Globus pallidus (tissue), 1 donor: Measurements from ENCODE around the gene ETFB.

Experiments used
- DNase-seq: peaks from one replicate; pipeline ENCODE4 v3.0.0-alpha.2; 2015; ENCODE audit warnings: low spot score

Gene ETFB

DNA sequence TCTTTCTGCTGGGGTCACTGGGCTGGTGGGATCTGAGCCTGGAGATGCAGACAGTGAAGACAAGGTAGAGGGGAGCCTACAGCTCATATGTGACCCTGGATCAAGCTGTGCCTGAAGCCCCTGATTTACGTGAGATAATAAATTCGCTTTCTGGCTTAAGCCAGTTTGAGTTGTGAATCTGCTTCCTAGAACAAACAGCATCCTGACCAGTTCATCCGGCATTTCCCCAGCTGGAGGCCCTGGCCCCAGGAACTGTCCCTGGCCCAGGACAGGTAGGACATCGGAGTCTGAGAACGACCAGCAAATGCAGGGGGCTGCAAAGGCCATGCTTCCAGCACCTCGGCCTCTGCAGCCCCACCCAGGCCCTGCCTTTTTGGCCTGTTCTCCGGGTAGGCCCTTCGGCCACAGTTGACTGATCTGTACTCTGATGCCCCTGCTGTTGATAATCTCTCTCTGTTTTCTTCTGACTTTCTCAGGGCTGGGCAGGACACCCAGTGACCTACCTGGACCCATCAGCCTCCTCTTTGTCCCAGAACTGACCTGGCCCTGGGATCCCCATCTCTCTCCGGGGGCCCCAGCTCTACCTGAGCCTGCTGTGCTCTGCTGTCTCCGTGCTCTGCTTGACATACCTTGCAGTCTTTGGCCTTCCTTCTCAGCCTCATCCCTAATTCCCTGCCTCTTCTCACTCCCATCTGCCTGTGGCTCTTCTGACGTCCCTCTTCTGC is 14.8 kb downstream of the ETFB start:
- DNase-seq, result no peak

DNA sequence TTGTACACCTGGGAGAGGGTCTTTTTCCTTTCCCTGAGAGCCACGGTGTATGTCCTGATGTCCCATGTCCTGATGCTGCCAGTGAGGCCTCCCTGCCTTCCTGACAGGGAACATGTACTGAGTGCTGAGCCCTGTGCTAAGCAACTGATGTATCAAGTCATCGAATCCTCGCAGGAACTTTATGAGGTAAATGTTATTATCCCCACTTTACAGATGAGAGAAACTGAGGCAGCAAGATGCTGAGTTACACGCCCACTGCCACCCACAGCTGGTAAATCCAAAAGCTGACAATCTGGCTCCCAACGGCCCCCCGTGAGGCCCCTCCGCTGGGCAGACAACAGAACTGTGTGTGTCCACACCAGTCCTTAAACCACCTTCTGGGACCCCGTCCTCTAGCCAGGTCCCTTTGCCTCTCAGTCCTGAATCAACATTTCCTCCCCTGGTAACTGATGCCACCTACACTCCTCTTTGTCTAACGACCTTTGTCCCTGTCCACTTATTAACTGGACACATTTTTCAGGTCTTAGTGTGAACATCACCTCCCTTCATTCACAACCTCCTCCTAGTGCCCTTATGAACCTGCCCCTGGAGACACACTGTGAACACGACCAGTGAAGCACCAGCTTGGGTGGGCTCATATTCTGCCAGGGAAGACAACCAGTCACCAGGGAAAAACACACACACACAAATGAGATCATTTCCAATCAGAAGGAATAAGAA is 18.8 kb downstream of the ETFB start:
- no peak for DNase-seq

DNA sequence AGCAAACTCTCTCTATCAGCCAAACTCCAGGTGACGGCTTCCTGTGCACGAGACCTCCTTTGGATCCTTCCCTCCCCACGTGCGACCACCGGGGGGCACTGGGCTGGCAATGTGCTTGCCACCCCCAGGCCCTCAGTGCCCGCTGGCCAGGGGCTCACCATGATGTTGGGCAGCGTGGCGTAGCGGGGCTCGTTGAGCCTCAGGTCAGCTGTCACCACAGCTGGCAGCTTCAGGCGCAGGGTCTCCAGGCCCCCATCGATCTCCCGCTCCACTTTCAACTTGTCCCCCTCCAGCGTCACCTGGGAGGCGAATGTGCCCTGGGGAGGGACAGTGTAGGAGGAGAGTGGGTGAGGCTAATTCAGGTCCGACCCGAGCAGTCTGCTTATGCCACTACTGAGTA is 19.4 kb downstream of the ETFB start:
- no peak for DNase-seq

DNA sequence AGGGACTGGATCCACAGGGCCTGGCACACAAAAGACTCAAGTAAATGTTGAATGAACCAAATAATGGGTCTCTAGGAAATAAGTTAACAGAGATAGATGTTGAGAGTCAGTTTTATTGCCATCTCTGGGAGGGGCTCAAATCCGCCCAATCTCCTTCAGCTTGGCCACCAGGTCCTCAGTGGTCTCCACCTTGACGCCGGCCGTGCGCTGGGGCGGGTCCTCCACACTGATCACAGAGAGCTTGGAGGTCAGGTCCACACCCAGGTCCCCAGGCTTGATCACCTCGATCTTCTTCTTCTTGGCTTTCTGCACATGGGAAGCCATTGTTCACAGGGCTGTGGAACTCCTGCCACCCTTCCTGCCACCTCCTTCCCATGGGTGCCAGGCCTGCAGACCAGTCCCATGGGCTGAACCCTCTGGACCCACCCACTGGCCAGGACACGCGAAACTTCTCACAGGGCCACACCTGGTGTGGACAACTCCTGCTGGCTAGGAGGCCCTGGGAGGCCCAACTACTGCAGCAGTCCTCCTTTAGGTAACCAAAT is 21.0 kb downstream of the ETFB start:
- no peak for DNase-seq

DNA sequence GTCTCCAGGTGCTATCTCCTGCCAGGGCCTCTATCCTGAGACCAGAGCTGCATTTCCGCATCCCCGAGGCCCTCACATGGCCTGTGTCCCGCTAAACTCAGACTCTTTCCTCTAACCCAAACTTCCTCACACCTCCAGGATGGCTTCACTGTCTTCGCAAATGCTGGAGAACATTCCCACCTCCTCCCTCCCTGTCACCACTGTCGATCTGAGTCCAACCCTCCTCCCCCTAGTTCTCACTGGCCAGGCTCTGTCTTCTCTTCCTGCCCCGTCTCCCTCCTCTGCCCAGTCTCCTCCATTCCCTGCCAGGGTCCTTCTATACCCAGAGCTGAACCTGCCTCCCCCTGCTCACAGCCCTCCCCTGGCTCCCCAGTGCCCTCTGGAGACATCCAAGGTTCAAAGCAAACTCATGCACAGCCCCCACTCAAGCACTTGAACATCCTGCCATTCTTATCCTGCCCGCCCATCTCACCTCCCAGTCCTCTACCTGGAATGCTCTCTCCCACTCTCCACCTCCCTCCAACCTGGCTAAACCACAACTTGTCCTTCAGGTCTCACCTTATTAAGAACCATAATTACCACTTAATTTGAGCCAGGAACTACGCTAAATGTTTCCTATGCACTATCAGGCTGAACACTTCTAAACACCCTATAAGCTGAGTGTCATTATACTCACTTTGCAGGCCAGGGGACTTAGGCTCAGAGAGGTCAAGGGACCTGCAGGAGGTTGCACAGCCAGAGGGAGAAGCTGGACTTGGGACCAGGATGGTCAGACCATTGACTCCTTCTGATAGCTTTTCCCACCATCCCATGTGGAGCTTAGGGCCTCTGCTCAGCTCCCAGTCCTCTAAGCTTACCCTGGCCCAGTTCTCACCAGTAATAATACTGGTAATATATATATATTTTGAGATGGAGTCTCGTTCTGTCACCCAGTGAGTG is 23.3 kb downstream of the ETFB start:
- DNase-seq, result no peak

DNA sequence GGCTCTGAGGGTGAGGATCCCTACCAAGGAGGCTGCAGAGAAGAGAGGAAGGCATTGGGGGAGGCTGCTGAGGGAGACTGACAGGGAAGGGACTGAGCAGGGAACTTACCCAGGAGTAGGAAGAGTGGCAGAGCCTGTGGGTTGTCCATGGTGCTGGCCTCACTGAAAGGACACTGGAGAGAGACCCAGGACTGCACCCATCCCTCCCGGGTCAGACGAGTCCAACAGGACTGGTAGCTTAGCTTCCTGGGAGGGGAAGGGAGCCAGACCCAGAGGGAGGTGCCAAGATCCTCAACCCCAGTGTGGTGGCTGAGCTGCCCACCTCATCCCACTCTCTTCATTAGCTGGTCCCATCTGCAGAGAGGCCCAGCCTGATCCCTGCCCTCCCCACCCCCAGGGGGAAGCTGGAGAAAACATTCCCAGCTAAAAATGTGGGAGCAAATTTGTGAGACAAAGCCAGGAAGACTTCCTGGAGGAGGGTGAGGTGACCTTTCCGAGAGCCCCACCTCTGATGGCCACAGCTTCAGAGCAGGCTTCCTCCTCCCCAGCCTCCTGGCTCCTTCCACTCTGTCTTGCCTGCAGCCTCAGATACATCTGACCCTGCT is 24.1 kb downstream of the ETFB start, which contains the start of gene VSIG10L:
Gene VSIG10L (minus strand): TSS at position 164 of the 605 bp plus-strand sequence. CDS start 15 bp downstream, at position 149.
- no peak for DNase-seq

DNA sequence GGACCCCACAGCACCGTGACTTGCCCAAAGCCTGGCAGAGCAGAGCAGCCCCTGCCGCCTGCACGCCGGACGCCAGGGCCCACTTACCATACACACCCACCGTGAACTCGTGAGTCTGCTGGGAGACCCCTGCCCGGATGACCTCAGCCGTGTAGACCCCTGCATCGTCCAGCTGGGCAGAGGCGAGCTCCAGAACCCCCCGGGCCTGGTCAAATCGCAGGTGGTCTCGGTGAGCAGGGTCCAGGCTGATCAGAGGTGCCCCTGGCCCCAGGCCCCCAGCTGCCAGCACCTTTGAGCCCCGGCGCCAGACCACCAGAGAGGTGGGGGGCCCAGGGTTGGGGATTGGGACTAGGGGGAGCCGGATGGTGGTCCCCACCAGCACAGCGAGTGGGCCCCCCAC is 25.1 kb downstream of the ETFB start:
- DNase-seq, result no peak

DNA sequence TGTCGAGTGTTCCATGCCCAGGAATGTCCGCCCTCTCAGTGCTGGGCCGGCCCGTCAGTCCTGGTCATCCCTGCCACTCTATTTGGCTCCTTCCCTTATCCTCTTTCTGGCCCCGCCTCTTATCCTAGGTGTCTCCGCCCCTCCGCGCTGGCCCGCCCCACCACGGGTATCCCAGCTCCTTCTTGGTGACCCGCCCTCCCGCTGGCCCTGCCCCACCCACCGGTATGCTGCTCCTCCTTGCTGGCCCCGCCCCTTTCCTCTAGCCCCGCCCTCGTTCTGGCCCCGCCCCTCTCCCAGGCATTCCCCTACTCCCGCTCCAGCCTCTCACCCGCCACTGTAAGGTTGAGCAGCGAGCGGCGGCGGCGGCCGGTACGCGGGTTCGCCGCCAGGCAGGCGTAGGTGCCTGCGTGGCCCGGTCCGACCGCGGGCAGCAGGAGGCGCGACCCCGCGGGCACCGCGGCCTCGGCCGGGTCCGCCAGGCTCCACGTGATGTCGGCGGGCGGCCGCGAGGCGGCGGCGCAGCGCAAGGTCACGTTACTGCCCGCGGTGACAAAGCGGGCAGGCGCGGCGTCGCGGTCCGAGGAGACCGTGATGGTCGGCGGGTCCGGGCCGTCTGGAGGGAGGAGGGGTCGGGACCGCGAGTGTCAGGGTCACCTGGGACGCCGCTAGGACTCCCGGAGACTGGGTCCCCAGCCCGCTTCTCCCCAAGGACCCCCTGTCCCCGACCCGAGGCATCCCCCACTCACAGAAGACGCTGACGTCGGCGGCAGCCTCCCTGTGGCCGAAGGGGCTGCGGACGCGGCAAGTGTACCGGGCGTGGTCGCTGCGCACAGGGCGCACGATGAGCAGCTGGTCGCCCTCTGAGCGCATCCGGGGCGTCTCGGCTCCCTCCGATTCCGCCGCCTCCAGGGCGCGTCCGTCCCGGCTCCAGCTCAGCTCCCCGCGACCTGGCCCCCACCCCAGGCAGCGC is 26.2 kb downstream of the ETFB start:
- DNase-seq, result peak; percentile 91

DNA sequence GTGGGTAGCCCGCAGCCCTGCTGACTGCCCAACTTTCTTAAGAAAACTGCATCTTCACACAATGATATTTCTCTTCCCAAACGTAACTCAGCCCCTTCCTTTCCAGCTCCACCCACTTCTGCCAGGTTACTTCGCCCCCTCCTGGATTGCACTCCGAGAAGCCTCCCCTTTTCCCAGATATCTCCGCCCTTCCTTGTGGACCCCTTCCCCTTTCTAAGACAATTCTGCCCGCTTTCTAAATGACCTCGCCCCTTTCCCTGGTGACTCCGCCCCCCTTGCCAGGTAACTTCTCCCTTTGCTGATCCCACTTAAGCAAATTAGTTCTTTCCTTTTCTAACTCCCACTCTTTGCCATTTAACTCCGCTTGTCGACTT is 26.9 kb downstream of the ETFB start:
- peak; percentile 15 for DNase-seq

DNA sequence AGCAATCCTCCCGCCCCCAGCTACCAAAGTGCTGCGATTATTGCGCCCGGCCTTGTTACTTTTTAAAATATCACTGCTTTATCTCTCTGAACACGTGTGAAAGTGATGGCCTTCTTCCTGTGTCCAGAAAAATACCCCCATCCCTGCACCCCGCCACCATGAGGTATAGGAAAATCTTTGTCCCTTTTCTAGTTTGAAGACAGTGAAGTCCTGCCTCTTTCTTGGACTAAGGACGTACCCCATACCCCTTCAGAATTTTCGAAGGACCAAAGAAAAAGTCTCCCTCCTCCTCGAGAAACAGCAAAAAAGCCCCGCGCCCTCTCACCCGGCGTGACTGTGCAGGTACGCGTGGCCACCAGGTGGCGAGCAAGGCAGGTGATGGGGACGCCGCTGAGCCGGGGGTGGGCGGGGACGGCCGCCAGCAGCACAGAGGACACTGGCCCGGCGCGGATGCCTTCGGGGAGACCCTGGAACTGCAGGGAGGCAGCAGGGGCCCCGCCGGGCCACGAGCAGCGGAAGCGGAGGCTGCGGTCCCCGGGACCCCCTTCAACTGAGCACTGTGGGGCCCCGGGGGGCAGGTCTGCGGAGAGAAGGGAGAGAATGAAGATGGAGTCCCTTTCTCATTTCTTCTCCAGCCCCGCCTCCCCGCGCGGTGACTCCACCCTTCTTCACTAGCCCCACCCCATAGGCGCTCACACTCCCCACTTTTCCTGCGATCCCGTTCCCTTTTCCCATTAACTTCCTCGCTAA is 27.4 kb downstream of the ETFB start:
- DNase-seq, result peak; percentile 54

DNA sequence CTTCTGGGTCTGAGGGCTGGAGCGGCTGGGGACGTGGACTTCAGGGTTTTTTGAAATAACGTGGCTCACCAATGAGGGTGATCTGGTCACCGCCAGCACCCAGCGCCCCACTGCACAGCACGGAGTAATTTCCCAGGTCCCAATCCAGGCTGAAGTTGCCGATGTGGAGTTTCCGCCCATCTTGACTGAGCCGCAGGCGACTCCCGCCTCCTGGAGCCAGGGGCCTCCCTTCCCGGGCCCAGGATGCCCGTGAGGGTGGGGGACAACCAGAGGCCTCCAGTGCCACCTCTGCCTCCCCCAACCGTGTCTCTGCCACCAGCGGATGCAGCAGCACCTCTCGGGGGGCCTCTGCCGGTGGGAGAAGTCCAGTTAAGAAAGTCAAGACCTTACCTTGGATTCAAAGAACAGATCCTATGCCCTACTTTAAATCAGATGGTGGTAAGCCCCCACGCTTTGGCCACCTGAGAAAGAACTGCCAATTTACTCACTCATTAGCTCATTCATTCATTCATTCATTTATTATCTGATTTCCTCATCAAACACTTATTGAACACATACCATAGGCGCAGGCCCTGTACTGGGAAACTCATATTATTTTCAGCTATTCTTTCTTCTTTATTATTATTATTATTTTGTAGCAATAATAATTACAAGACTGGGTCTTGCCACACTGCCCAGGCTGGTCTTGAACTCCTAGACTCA is 28.2 kb downstream of the ETFB start:
- DNase-seq, result no peak

DNA sequence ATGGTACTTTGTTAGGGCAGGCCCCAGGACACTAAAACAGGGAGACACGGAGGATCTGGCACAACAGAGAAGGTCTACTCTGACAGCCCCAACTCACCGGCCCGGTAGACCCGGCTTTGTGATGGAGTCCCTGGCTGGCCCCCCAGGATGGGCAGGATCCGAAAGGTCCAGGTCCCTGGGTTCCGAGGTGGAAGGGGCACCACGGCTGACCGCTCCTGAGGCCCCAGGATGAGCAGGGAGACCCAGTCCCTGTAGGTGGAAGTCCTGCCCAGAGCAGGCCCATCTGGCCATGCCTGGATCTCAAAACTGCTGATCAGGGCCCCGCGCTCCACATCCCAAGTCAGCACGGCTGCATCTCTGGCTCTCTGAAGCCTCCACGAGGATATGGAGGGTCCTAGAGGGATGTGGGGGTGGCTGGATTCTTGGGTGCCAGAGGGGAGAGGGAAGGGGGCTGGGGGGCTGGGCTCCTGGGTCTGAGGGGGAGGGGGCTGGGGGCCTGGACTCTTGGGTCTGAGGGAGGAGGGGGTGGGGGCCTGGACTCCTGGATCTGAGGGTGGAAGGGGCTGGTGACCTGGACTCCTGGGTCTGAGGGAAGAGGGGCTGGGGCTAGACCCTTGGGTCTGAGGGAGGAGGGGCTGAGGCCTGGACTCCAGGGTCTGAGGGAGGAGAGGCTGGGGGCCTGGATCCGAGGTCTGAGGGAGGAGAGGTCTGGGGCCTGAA is 28.9 kb downstream of the ETFB start:
- no peak for DNase-seq

DNA sequence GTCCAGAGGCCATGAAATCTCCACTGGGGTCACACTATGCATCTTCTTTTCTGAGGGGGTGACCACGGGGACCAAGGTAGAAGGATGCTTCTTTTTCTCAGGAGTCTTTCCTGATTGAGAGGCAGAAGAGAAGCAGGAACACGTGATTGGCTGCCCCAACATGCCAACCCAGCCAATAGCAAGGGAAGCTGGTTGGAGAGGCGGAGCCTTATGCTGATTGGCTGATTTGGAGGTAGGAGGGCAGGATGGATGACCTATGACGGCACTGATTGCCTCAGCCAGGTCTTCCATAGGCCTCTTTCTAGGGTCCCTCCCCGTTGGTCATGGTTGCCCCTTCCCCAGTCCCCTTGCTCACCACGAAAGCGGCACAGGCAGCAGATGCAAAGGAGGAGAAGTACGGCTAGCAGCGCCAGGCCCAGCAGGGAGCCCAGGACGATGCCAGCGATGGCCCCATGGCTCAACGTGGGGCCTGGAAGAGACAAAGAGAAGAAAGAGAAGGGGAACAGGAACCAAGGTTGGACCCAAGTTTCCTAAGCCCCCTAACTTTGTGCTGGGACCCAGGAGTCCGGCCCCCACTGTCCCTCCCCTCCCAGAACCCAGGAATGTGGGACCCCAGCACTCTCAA is 32.2 kb downstream of the ETFB start:
- DNase-seq, result no peak

DNA sequence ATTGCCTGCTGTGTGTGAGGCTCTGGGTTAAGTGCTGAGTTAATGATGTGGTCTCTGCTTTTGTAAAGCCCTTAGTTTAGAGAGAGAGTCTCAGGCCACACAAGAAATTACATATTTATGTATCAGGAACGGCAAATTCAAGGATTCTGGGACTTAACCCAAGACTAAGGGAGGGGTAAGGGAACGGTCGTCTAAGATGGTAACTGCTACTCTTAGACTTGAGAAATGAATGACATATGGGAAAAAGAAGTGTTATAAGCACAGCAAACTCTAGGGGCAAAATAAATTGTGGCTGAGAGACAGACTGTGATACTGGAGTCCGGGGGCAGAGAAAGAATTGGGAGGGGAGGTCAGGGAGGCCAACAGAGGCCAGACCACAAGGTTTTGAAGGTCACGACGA is 34.5 kb downstream of the ETFB start:
- no peak for DNase-seq

DNA sequence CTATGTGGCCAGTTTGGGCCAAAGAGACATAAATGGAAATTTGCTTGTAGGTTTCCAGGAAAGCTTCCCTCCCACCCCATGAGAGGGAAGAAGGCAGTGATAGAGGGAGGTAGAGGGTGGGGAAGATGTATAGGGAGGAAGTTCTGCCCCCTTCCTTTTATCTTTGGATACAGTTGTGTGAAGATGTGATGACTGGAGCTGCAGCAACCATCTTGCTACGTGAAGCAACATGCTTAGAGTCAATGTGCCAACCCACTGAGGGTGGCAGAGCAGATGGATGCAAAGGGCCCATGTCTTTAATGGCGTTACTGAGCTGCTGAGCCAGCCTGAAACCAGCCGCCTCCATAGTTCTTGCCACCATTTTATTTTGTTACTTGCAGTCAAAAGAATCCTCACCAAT is 35.0 kb downstream of the ETFB start:
- DNase-seq, result no peak

DNA sequence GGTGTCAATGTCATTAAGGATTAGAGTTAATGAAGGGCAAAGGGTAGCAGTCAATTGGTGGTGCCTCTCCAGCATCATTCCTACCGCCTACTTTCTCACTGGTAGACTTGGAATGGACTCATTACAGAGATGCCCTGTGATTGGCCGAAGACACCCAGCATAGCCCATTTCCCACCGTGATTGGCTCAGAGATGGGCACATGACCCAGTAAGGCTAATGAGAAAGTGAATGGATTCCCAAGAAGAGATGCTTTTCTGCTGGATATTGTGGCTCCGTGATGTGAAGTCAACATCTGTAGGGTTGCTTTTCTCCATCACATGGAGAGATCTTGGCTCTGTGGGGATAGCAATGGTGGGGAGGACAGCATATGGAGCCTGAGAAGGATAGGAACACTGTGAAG is 35.8 kb downstream of the ETFB start:
- no peak for DNase-seq

DNA sequence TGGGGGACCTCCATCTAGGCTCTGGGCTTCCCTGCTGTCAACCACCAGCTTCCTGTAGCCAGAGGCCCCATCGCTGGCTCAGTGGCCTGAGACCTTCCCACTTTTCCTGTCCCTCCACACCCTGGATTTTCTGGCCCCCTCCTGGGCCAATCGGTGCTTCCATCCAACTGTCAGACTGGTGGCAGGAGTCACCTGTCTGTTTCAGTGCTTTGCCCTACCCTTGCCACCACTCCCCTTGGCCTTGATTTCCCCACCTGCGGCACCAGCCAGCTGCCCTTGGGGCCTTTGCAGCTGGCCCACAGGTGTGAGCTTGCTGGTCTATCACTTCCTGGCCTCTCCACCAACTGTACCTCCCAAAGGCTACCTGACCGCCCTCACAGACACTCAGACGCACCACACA is 36.8 kb downstream of the ETFB start:
- no peak for DNase-seq
